Nephron (organoid): Measurements from ENCODE around the gene GLI3.

ENCODE experiments used
- H3K27ac Mint-ChIP-seq, 3 experiments: 2 replicates each; pipeline ENCODE4 v1.8.0; 2020; ENCODE audit warnings: mixed read lengths in 3 of 3, mild to moderate bottlenecking in 2 of 3, moderate library complexity in 1 of 3
- H3K27me3 Mint-ChIP-seq: 2 replicates; pipeline ENCODE4 v1.8.0; 2021; ENCODE audit warnings: low read depth, mild to moderate bottlenecking, moderate library complexity, mixed read lengths
- H3K36me3 Mint-ChIP-seq: 2 replicates; pipeline ENCODE4 v1.8.0; 2020; ENCODE audit warnings: low read depth, mixed read lengths
- H3K4me1 Mint-ChIP-seq: 2 replicates; pipeline ENCODE4 v1.8.0; 2020; ENCODE audit warnings: mixed read lengths
- H3K4me3 Mint-ChIP-seq, 3 experiments: 2 replicates each; pipeline ENCODE4 v1.8.0; 2020; ENCODE audit warnings: mild to moderate bottlenecking in 3 of 3, mixed read lengths in 3 of 3, moderate library complexity in 2 of 3
- H3K9me3 Mint-ChIP-seq: 2 replicates; pipeline ENCODE4 v1.8.0; 2020; ENCODE audit warnings: mixed read lengths
- CTCF ChIP-seq, 3 experiments: fragments of 200-600 bp; sonication (generic); IDR thresholded peaks; one replicate each; pipeline ENCODE4 v1.5.0; 2021; ENCODE audit warnings: antibody characterized with exemption in 3 of 3; ENCODE audit not compliant: unreplicated experiment in 3 of 3

GLI3 gene

GRCh38 chr7:42016517-42016916 lies 220.5 kb downstream of the GLI3 start:
- H3K4me1 Mint-ChIP-seq: peaks cover 33% of the 10 kb centered on the region
- H3K36me3 Mint-ChIP-seq: peaks cover 66% of the 10 kb centered on the region
- H3K27ac Mint-ChIP-seq: no peak overlapping the region
- no peaks in the 10 kb centered on the region for H3K27me3 Mint-ChIP-seq
- no peak overlapping the region for H3K4me3 Mint-ChIP-seq
- H3K9me3 Mint-ChIP-seq: peaks cover 13% of the 10 kb centered on the region
- no peak for TF ChIP-seq CTCF (IDR thresholded peaks at IDR 0.05; ENCODE audit: unreplicated experiment in 3 of 3)

GRCh38 chr7:42014625-42015618 lies 222.1 kb downstream of the GLI3 start:
- H3K9me3 Mint-ChIP-seq: peaks cover 13% of the 10 kb centered on the region
- peak; percentile 46 to 63 (median 57) for TF ChIP-seq CTCF (IDR thresholded peaks at IDR 0.05; ENCODE audit: unreplicated experiment in 3 of 3)
- no peak overlapping the region for H3K4me3 Mint-ChIP-seq
- peaks cover 75% of the 10 kb centered on the region for H3K36me3 Mint-ChIP-seq
- H3K27ac Mint-ChIP-seq: no peak overlapping the region
- H3K27me3 Mint-ChIP-seq: no peaks in the 10 kb centered on the region
- H3K4me1 Mint-ChIP-seq: peaks cover 27% of the 10 kb centered on the region

GRCh38 chr7:42012786-42013360 lies 224.1 kb downstream of the GLI3 start:
- Mint-ChIP-seq H3K4me3 (no peak overlapping the region), H3K27ac (peak overlapping the region in 1 of 3 experiments; percentile 5), H3K9me3 (peaks cover 13% of the 10 kb centered on the region), H3K36me3 (peaks cover 83% of the 10 kb centered on the region), H3K4me1 (peaks cover 7% of the 10 kb centered on the region), H3K27me3 (no peaks in the 10 kb centered on the region)
- no peak for TF ChIP-seq CTCF (IDR thresholded peaks at IDR 0.05; ENCODE audit: unreplicated experiment in 3 of 3)

- no peak for TF ChIP-seq CTCF (IDR thresholded peaks at IDR 0.05; ENCODE audit: unreplicated experiment in 3 of 3)
- Mint-ChIP-seq H3K4me1 (peaks cover 1% of the 10 kb centered on the region), H3K27ac (no peak overlapping the region), H3K27me3 (no peaks in the 10 kb centered on the region), H3K36me3 (peaks cover 80% of the 10 kb centered on the region), H3K4me3 (no peak overlapping the region), H3K9me3 (peaks cover 13% of the 10 kb centered on the region)
These were observed 224.7 kb downstream of the GLI3 start for GRCh38 chr7:42012313-42012712.

- Mint-ChIP-seq H3K4me1 (no peaks in the 10 kb centered on the region), H3K4me3 (no peak overlapping the region), H3K27ac (no peak overlapping the region), H3K36me3 (peaks cover 81% of the 10 kb centered on the region), H3K27me3 (no peaks in the 10 kb centered on the region), H3K9me3 (peaks cover 13% of the 10 kb centered on the region)
- TF ChIP-seq CTCF (IDR thresholded peaks at IDR 0.05; ENCODE audit: unreplicated experiment in 3 of 3): no peak
These were observed 225.2 kb downstream of the GLI3 start for GRCh38 chr7:42011846-42012245.
